ENCODE data around the gene ATG9A. TPM values are rescaled to one million over a fixed set of nuclear protein-coding genes. Genes with fewer than 3 reads are reported as not detected.

Gene ATG9A
- total RNA-seq, 2 donors from 2014 or later = 45.4 to 45.7 TPM

DNA sequence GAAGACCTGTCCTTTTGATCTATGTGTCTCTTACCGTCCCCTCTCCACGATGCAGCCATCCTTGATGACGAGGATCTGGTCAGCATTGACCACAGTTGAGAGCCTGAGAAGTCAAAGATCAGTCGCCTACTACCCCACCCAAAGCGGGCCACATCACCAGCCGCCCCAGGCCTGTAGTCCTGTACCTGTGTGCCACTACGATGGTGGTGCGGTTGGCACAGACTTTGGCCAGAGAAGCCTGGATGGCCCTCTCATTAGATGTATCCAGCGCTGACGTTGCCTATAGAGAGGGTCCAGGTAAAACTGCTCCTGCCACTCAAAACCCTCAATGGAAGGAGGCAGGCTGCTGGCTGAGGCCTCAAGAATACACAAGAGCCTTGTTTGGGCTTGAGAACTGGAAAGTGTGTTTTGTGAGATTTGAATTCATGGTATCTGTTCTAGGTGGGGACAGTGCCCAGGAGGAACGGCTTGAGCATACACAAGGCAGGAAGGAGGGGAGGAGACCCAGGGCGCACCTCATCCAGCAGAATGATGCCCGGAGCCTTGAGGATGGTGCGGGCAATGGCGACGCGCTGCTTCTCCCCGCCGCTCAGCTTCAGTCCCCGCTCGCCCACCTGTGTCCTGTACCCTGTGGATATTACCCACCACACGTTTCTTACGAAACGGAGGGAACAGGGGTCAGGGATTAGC, 19.1 kb downstream of the ATG9A start:
- Histone ChIP-seq H3K27ac (ENCODE audit: low read depth, low read length) (no peak overlapping the region), H3K4me3 (ENCODE audit: low read length) (no peak overlapping the region), H3K27me3 (ENCODE audit: control insufficient read depth, insufficient read depth, low read length, poor library complexity, severe bottlenecking) (no peaks in the 10 kb centered on the region), H3K9ac (ENCODE audit: extremely low read depth, low read length, poor library complexity, severe bottlenecking) (no peak overlapping the region), H3K9me3 (ENCODE audit: control insufficient read depth, low read length) (no peaks in the 10 kb centered on the region), H3K36me3 (ENCODE audit: control insufficient read depth, insufficient read depth, low read length) (peaks cover 62% of the 10 kb centered on the region), H3K4me1 (ENCODE audit: control insufficient read depth, insufficient read depth, low read length) (no peaks in the 10 kb centered on the region)
- TF ChIP-seq, protein P1, sequence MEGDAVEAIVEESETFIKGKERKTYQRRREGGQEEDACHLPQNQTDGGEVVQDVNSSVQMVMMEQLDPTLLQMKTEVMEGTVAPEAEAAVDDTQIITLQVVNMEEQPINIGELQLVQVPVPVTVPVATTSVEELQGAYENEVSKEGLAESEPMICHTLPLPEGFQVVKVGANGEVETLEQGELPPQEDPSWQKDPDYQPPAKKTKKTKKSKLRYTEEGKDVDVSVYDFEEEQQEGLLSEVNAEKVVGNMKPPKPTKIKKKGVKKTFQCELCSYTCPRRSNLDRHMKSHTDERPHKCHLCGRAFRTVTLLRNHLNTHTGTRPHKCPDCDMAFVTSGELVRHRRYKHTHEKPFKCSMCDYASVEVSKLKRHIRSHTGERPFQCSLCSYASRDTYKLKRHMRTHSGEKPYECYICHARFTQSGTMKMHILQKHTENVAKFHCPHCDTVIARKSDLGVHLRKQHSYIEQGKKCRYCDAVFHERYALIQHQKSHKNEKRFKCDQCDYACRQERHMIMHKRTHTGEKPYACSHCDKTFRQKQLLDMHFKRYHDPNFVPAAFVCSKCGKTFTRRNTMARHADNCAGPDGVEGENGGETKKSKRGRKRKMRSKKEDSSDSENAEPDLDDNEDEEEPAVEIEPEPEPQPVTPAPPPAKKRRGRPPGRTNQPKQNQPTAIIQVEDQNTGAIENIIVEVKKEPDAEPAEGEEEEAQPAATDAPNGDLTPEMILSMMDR (conservative IDR thresholded peaks at IDR 0.05) = no peak
- no peak for DNase-seq
- Mint-ChIP-seq H3K4me1 (peaks cover 6% of the 10 kb centered on the region), H3K9me3 (no peaks in the 10 kb centered on the region), H3K27me3 (ENCODE audit: insufficient read depth) (no peaks in the 10 kb centered on the region), H3K36me3 (ENCODE audit: low read depth) (peaks cover 50% of the 10 kb centered on the region), H3K4me3 (no peak overlapping the region), H3K27ac (peak overlapping the region; percentile 36)
- 93 to 96% methylated on average over 23 to 24 of the region's 24 CpGs for WGBS, 2 experiments (ENCODE audit: insufficient coverage in 1 of 2, insufficient read length in 1 of 2)

DNA sequence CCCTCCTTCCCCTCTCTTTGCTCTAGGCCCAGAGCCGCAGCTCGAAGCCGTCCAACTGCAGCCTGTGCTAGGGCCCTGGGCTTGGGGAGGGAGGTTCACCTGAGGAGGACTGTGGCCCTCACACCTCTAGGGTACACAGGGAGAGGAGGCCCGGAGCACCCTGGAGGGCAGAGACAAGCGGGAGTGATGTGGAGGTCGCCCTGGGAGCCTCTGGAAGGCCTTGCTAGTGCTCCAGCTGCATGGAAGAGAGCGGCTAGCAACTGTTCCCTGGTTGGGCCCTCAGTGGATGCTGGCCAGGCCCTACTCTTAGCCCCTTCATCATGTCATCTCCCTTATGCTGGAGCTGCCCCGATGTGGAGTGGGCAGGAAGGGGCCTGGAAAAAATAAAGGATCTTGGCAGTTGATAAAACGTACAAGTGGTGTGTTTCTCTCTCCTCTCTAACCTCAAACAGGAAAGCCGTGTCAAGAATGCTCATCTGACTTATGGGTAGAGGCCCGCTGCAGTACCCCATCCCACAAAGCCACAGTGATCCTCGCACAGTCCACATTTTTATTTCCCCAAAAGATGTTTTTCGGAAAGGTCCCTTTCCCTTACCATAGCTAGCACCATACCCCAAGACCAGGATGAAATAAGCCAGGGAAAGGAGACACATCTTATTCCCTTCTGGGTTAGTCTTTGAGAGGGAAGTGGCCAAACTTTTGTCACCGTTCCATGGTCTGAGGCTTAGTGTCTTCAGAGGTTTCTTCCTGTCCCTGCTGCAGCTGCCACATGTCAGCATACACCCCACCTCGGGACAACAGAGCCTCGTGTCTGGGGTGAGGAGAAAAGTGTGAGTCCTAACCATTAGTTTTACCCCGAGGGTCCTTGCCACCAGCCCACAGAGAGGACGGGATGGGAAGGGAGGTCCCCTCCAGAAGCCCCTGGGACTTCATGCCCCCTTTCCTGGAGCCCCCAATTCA, 19.9 kb downstream of the ATG9A start:
- Mint-ChIP-seq H3K9me3 (peaks cover 1% of the 10 kb centered on the region), H3K4me1 (peaks cover 6% of the 10 kb centered on the region), H3K36me3 (ENCODE audit: low read depth) (peaks cover 44% of the 10 kb centered on the region), H3K4me3 (no peak overlapping the region), H3K27me3 (ENCODE audit: insufficient read depth) (peaks cover 2% of the 10 kb centered on the region), H3K27ac (no peak overlapping the region)
- Histone ChIP-seq H3K36me3 (ENCODE audit: control insufficient read depth, insufficient read depth, low read length) (peaks cover 54% of the 10 kb centered on the region), H3K9me3 (ENCODE audit: control insufficient read depth, low read length) (no peaks in the 10 kb centered on the region), H3K4me1 (ENCODE audit: control insufficient read depth, insufficient read depth, low read length) (no peaks in the 10 kb centered on the region), H3K27ac (ENCODE audit: low read depth, low read length) (no peak overlapping the region), H3K27me3 (ENCODE audit: control insufficient read depth, insufficient read depth, low read length, poor library complexity, severe bottlenecking) (no peaks in the 10 kb centered on the region), H3K4me3 (ENCODE audit: low read length) (no peak overlapping the region), H3K9ac (ENCODE audit: extremely low read depth, low read length, poor library complexity, severe bottlenecking) (no peak overlapping the region)
- TF ChIP-seq, protein P1 (conservative IDR thresholded peaks at IDR 0.05) = no peak
- no peak for DNase-seq
- WGBS, 2 experiments (ENCODE audit: insufficient coverage in 1 of 2, insufficient read length in 1 of 2) = 92 to 95% methylated on average over 11 to 18 of the region's 18 CpGs

DNA sequence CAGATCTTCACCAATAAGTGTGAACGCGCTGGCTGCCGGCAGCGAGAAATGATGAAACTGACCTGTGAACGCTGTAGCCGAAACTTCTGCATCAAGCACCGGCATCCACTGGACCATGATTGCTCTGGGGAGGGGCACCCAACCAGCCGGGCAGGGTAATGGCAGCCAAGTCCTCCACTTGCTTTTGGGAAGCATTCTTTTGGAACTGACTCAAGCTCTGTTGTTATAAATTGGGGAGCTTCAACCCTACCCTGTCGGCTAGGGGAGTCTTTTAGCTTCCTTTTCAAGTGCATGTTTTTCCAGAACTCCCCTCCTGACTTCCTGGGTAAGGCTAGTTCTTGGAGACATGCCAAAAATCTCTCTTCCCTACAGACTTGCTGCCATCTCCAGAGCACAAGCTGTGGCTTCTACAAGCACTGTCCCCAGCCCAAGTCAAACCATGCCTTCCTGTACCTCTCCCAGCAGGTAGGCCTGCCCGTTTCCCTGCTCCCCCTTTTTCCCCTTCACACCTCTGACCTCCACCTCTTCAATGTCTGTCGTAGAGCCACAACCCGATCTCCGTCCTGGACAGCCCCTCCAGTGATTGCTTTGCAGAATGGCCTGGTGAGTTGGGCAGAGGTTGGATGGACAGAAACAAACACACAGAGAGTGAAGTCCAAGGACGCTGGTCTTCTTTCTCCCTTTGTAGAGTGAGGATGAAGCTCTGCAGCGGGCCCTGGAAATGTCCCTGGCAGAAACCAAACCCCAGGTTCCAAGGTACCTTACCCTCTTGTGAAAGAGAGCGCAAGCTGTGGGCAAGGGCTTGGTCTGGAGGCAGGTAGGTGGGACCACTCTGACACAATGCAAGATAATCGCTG, 21.3 kb downstream of the ATG9A start:
- Mint-ChIP-seq H3K36me3 (ENCODE audit: low read depth) (peaks cover 33% of the 10 kb centered on the region), H3K27ac (no peak overlapping the region), H3K4me3 (peak overlapping the region; percentile 68), H3K27me3 (ENCODE audit: insufficient read depth) (peaks cover 8% of the 10 kb centered on the region), H3K4me1 (peaks cover 6% of the 10 kb centered on the region), H3K9me3 (peaks cover 4% of the 10 kb centered on the region)
- H3K4me1 ChIP-seq (ENCODE audit: control insufficient read depth, insufficient read depth, low read length) = no peaks in the 10 kb centered on the region
- H3K27ac ChIP-seq (ENCODE audit: low read depth, low read length) = no peak overlapping the region
- H3K9ac ChIP-seq (ENCODE audit: extremely low read depth, low read length, poor library complexity, severe bottlenecking) = no peak overlapping the region
- DNase-seq = no peak
- H3K36me3 ChIP-seq (ENCODE audit: control insufficient read depth, insufficient read depth, low read length) = peaks cover 40% of the 10 kb centered on the region
- peak overlapping the region; percentile 77 for H3K4me3 ChIP-seq (ENCODE audit: low read length)
- TF ChIP-seq, protein P1 (conservative IDR thresholded peaks at IDR 0.05) = no peak
- no peaks in the 10 kb centered on the region for H3K9me3 ChIP-seq (ENCODE audit: control insufficient read depth, low read length)
- no peaks in the 10 kb centered on the region for H3K27me3 ChIP-seq (ENCODE audit: control insufficient read depth, insufficient read depth, low read length, poor library complexity, severe bottlenecking)
- WGBS, 2 experiments (ENCODE audit: insufficient coverage in 1 of 2, insufficient read length in 1 of 2) = 94 to 97% methylated on average over 10 to 17 of the region's 17 CpGs
